B cell (primary cell): Measurements from ENCODE around the gene SESTD1.

Source experiments
- CTCF ChIP-seq: fragments of 200-600 bp; IDR thresholded peaks from one replicate; pipeline ENCODE4 v1.8.0; 2022; ENCODE audit warnings: antibody characterized with exemption, mild to moderate bottlenecking
- EZH2 ChIP-seq: IDR thresholded peaks from 2 replicates; pipeline ENCODE4 v1.6.1; 2012; ENCODE audit warnings: borderline replicate concordance, low read depth, mild to moderate bottlenecking, moderate library complexity, low read length; ENCODE audit not compliant: insufficient read depth, poor library complexity, severe bottlenecking

DNA sequence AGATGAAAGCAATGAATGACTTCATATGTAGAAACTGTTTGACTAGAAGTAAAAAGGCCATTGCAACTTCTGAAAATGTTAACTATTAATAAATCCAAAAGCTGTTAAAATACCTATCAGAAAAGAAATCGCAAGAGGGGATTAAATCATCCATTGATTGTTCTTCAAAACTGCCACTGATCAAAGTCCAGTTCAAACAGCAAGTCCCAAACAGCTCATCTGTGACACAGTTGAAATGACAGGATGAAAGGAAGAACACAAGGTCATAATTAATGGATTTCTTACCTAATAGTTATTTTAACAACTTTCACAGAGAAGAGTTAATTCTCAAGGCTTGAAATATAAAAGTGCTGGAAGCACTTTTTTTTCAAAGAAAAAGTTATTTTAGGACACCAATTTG is 90.4 kb downstream of the SESTD1 start:
- TF ChIP-seq CTCF (no peak), EZH2 (no peak)
